Muscle of arm (tissue), 12 donors: ENCODE data around the gene CHRDL1. TPM values are rescaled to one million over a fixed set of nuclear protein-coding genes. Genes with fewer than 3 reads are reported as not detected.

Source experiments
- DNase-seq: peaks from one replicate; pipeline ENCODE4 v3.0.0-alpha.2; 2013
- polyA plus RNA-seq, 12 donors: library from polyadenylated mRNA; unstranded; fragments of 120-200 nt; gene quantifications; one replicate each; pipeline ENCODE4 v1.2.1, GENCODE V29; 2013; ENCODE audit not compliant: insufficient read length in 12 of 12

The CHRDL1 gene
- polyA plus RNA-seq, 12 donors = 3.5 to 13.9 (median 10.3) TPM; not detected in 1

- DNase-seq = no peak
These were observed 51.8 kb downstream of the CHRDL1 start for GRCh38 chrX:110743679-110744340.

DNA sequence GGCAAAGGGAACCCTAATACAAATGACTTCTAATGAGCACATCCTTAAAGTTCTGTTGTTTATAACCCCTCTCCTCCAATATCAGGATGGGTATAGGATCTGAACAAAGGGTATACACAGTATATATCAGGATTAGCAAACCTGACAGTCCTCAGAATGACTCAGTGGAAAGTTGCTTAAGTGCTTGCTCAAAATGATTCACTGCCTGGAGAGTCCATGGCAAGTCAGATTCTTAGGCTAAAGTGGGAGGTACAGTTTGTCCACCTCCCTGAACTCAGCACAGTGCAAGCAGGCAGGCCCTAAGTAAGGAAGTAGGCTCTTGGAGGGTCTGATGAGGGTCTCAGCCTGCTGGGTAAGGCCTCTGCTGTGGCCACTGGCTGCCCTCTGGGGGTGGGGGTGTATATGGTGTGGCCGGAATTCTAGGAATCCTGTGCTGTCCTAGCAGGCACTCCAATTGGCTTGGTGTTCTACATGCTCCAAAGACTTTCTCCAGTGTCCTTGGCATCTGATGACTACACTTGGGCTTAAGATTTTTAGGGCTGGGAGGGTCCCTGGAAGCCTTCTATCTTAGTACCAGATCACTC is 54.3 kb downstream of the CHRDL1 start:
- no peak for DNase-seq

GRCh38 chrX:110734894-110735541 is 60.6 kb downstream of the CHRDL1 start:
- DNase-seq = no peak

GRCh38 chrX:110734271-110734670 is 61.3 kb downstream of the CHRDL1 start:
- no peak for DNase-seq

GRCh38 chrX:110733166-110733565 is 62.5 kb downstream of the CHRDL1 start:
- no peak for DNase-seq

GRCh38 chrX:110732266-110732665 is 63.4 kb downstream of the CHRDL1 start:
- DNase-seq = peak; percentile 21

DNA sequence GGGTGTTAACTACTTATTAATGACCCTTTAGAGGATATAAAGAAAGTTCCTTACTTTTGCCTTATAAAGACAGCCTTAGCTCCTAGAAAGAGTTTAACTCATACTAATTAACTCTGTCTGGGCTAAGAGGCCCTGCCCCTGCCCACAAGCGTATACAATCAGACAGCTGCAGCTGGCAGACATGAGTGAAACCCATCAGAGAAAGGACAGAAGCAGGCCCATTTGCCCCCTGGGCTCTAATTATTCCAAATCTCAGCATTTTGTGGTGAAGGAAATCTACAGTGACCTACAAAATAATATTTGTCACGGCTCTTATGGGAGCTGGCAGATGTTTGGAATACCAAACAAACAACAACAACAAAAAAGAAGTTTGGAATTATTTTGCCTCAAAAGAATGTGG is 71.8 kb downstream of the CHRDL1 start:
- no peak for DNase-seq

- DNase-seq = no peak
These were observed 73.5 kb downstream of the CHRDL1 start for GRCh38 chrX:110722135-110722534.

DNA sequence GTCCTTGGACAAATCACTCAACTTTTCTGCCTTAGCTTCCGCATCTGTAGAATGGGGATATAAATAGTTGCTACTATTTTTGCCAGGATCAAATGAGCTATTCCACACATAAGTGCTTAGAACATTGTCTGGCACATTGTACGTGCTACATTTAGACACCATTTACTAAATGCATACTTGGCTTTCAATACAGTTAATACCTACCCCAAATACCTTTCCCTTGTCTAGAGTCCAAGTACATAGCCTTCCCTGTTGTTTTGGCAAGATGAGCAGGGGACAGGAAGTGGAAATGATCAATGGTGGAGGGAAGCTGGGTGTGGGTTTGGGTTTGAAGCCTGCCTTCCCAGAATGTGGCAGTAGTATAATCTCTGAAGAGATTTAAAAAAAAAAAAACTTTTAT is 82.0 kb downstream of the CHRDL1 start:
- no peak for DNase-seq

DNA sequence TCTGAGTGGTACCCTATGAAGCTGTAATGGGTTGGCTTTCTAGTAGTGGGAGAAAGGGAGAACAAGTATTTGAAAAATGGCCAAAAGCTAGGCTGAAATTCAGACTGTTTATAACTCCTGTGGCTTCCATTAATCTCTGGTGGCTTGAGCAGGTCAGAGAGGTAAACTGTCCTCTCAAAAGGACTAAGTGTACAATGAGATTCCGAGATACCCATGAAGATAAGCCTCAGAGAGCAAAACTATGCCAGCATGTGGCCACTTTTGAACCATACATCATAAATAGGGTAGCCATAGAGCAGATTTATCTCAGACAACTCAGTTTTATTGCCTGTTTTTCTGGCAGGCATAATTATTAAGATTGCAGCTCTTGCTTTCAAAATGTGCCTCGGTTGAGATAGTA is 89.2 kb downstream of the CHRDL1 start:
- DNase-seq = no peak

DNA sequence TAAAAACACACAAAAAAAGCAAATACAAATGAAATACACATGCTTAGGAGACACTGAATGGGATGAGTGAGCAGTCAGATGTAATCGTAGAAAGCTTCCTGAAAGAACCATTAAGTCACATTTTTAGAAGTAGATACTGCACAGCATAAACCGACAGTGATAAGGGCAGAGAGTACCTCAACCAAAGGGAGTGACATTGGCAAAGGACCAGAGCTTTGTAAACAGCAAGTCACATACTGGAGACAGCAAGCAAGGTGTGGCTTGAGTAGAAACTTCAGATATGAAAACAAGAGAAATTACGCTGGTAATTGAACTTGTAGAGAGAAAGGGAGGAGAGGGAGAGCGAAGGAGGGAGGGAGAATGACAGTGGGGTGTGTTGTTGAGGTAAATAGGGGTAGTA is 92.0 kb downstream of the CHRDL1 start:
- DNase-seq = no peak

DNA sequence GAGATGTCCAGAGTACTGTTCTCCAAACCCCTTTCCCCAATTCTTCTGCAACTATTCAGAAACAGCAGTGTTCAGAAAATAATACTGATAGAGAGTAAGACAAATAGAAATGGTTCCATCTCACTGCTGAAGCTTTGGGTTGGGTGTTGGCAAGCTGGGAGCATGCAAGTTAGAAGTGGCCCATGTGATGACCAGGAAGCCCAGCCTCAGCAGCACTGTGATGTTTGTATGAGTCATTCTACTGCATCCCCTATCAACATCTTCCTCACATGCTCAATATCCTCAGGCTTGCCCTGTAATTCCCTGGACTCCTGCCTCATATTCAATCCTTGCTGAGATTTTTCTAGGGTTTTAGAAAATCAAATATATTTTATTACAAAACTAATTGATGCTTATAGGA is 96.5 kb downstream of the CHRDL1 start:
- DNase-seq = no peak

DNA sequence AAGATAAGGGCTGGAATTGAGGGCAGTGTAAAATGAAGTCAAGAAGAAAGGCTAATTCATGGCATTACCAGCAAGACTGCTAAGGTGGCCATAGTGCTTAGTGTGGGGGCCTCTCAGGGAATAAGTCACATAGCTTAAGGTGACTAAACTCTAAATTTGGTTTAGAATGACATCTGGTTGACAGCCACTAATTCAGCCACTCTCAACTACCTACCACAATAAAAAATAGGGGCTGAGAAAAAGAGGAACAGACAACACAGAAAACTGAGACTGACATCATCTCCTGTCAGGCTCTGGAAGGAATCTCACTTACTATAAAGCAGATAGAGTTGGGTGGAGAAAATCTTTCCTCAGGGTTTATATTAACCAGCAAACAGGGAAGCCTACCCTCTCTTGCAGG is 96.9 kb downstream of the CHRDL1 start:
- DNase-seq = no peak

DNA sequence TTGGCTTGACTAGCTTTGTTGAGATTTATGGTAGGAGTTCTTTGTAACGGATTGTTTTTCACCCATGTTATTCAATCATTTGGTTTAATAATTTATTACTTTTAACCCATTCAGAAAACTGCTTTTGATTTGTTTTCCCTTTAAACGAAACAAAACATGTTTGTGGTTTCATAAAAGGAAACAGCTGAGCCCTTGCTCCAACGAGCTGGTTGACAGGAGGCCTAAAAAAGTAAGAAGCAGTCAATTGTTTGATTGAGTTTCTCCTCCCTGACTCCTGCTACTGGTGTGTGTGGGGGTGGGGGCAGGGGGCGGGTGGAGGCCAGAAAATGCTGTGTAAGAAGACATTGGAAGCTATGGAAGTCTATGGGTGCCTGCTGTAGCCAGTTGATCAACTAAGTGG is 102.8 kb downstream of the CHRDL1 start:
- DNase-seq = no peak

DNA sequence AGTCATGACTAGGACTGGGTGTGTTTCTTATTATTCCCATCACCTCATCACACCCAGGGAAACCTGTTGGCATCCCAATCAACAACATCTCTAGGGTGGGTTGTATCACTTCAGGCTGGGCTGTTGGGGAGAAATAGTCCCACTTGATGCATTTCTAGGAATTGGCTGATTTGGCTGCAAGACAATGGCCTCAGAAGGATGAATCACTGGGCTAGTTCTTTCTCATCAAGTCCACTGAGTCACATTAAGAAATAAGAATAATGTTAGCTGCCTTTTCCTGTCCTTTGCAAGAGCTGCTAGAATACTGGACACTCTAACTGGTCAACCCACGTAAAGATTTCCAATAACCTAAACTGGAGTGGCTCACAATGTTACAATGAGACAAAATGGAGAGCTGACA is 104.2 kb downstream of the CHRDL1 start:
- no peak for DNase-seq

DNA sequence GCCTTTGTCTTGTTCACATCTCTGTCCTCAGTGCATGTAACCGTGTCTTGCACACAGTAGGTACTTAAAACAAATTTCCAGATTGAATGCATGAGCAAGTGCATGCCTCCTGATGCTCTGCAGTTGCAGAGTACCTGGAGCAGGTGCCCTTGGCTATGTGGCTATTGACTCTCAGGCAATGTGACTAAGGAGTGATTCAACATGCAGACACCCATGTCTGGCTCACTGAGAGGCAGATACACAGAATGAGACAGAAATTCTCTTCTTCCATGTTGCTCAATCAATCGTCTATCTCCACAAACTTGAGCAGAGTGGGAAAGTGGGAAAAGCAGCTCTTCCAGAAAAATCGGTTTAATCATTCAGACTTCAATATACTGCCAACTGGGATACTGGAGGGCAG is 111.0 kb downstream of the CHRDL1 start:
- no peak for DNase-seq

DNA sequence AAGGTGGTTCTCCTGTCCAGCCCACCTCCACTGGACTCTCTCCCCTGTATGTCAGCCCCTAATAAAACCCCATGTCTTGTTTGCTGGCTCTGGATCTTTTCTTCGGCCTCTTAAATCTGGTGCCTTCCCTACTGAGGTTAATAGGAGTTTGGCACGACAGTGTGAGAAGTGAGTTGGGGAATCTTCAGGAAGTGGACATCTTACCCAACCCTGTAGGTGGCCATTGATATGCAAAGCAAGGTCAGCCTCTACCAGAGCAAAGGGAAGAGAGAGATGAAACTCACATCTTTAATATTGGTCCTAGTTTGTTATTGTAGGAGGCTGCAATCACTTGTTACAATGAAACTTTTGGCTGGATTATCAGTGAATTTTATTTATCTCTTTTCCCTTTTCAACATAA is 111.7 kb downstream of the CHRDL1 start:
- no peak for DNase-seq

- no peak for DNase-seq
These were observed 117.0 kb downstream of the CHRDL1 start for GRCh38 chrX:110678591-110678990.

DNA sequence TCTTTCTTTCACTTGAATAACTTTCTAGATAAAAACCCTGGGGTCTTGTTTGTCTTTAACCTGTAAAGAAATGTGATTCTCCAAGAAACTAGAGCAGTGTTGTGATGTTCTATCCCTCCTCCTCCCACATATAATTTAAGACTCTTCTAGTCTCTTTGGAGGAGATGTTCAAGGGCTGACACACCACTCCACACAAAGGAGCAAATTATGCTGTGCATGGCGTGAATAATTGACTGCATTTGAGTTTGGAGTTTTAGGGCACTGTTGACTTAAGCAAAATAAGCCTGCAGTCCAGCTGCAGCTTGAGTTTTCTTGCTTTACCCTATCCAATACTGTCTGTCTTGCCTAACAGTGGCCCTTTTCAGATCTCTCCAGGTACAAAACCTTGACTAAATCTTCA is 119.7 kb downstream of the CHRDL1 start:
- no peak for DNase-seq

GRCh38 chrX:110671068-110671803 is 124.4 kb downstream of the CHRDL1 start:
- no peak for DNase-seq

GRCh38 chrX:110669572-110669971 is 126.0 kb downstream of the CHRDL1 start:
- DNase-seq = no peak

DNA sequence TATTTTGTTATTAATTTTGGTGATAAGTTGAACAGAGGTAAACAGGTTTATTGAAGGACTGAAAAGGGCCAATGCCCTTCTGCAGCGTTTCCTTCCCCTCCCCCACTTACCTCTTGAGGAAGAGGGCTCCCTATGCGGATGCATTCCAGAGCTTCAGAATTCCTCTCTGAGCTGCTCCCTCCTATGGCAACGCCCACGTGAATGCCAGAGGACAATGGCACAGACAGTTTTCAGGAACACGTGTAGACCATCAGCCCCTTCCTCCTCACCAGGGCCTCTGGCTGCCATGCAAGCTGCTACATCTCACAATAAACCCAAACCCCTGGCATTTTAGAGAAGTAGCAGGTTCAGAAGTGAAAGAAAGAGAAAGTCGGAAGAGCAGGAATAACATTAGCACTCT is 127.9 kb downstream of the CHRDL1 start:
- DNase-seq = no peak
